GM12872 (cell line): ENCODE results near the gene KEL.

Experiments used
- TF ChIP-seq, protein P1 (sequence below): IDR thresholded peaks from 3 replicates; pipeline ENCODE4 v1.5.1; 2011; ENCODE audit warnings: low read depth, mild to moderate bottlenecking, low read length, moderate library complexity; ENCODE audit not compliant: insufficient read depth

Gene KEL

GRCh38 chr7:142957723-142958122 is 4.4 kb downstream of the KEL start:
- TF ChIP-seq, protein P1, sequence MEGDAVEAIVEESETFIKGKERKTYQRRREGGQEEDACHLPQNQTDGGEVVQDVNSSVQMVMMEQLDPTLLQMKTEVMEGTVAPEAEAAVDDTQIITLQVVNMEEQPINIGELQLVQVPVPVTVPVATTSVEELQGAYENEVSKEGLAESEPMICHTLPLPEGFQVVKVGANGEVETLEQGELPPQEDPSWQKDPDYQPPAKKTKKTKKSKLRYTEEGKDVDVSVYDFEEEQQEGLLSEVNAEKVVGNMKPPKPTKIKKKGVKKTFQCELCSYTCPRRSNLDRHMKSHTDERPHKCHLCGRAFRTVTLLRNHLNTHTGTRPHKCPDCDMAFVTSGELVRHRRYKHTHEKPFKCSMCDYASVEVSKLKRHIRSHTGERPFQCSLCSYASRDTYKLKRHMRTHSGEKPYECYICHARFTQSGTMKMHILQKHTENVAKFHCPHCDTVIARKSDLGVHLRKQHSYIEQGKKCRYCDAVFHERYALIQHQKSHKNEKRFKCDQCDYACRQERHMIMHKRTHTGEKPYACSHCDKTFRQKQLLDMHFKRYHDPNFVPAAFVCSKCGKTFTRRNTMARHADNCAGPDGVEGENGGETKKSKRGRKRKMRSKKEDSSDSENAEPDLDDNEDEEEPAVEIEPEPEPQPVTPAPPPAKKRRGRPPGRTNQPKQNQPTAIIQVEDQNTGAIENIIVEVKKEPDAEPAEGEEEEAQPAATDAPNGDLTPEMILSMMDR: no peak

DNA sequence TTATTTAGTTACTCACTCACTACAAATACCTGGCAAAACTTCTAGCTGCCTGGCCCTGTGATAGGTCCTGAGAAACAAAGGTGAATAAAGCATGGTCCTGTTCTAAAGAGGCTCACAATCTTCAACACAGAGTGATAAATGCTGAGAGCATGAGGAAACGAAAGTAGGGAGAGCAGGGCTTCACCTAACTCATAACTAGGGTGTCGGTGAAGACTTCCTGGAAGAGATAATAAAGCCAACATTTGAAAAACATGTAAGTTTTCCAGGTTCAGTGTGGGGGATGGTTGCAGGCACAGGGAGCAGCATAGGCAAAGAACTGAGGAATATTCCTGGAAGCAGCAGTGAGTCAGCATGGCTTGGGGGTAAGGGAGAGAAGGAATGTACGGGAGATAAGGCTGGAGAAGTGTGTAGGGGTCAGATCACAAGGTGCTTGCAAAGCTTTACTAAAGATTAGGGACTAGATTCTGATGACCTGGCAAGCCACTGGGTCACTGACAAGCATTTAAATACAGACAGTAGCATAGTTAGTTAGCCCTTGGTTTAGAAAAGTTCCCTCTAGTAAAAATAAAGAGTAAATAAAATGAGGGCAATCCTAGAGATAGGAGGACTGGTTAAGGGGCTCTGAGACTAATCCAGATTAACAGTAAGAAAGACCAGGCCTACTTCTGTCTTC is 5.1 kb downstream of the KEL start:
- TF ChIP-seq, protein P1: no peak

DNA sequence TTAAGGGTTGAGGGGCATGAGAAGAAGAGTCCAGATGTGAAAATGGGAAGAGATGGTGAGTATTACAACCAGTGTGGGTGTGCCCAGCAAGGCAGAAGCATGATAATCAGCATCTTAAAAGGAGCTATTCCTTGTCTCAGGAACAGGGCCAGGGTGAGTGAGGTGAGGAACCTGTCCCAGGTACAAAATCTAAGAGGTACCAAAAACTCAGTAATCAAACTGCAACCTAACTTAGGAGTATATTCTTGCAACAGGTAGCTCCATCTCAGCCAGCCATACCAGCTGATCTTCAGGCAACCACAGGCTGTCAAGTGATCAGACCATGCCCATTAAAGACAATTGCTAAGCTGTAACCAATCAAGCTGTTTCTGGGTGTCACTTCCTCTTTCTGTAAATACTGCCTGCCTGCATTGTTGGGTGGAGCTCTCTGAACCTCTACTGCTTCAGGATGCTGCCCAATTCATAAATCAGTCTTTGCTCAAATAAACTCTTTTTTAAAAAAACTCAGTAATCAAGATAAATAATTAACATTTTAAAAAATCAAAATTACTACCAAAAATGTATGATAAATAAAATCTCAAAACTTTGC is 7.4 kb downstream of the KEL start:
- TF ChIP-seq, protein P1: no peak

DNA sequence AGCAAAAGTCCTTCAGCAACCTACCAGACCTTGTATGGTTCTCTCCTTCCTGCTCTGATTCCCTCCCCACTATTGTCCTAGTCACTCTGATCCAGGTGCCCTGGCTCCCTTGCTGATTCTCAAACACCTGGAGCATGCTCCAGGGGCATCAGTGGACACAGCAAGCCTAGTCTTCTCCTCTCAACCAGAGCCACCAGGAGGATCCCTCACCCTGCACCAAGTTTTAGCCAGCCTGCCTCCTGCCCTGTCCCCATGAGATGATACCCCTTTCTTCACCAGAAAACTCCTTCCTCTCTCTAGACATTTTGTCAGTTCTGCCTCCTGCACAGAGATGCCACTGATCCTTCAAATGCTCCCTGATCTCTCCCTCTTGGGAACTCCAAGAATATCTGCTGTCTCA is 11.9 kb downstream of the KEL start:
- TF ChIP-seq, protein P1: no peak

DNA sequence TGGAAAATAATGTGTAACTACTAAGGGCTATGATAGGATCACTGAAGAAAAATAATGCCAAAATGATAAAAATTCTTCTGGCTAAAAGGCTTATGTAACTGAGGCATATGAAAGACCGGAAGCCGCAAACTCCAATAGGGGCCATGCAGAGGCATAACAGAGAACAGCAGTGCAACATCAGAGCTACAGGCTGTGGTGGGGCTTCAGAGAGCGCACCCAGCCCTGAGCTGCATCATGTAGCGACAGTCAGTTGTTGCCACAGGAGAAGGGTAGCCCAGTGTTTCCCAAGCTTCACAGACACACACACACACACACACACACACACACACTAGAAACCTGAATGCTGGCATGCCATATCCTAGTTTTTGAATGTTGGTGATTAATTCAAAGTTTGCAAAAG is 13.6 kb downstream of the KEL start:
- TF ChIP-seq, protein P1: no peak

GRCh38 chr7:142945001-142945400 is 17.2 kb downstream of the KEL start:
- TF ChIP-seq, protein P1: no peak

DNA sequence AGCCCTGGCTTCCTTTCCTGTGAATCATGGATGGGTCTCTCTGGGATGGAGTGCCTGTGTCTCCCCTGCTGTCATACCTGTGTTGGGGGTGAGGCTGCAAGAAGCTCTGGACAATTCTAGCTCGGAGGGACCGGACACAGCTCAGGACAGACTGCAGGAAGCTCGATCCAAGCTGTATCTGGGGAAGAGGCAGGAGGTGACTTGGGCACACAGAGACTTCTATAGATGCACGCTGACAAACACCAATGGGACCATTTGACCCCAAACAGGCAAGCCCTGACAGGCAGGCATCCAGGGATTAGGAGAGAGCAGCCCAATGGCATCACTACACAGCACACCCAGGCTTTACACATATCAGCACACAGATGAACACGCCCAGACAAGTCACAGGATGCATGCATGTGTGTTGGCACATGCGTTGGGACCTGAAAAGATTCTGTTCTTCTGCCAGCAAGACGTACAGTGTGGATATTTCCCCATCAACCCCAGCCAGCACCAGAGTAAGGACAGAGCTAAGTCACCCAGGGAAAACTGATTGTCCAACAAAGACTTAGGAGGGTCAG is 18.4 kb downstream of the KEL start:
- TF ChIP-seq, protein P1: no peak
